Astrocyte (in vitro differentiated cells and primary cell): Measurements from ENCODE around the gene PRKCE.

ENCODE experiments used
- CTCF ChIP-seq: IDR thresholded peaks from 2 replicates; pipeline ENCODE4 v1.5.1; 2011; ENCODE audit warnings: low read depth, mild to moderate bottlenecking, inconsistent platforms, low read length, moderate library complexity; ENCODE audit not compliant: insufficient read depth
- EZH2 ChIP-seq: IDR thresholded peaks from 2 replicates; pipeline ENCODE4 v1.6.1; 2012; ENCODE audit warnings: mild to moderate bottlenecking, low read length, inconsistent platforms; ENCODE audit not compliant: insufficient read depth

GRCh38 chr2:46210063-46210462 lies 558.6 kb downstream of the PRKCE start:
- TF ChIP-seq CTCF, result no peak
- TF ChIP-seq EZH2, result no peak
